ENCODE results near the gene PPM1L.
A peak's percentile ranks its signal among the peaks of the same experiment; 100 is the strongest.

Gene PPM1L

GRCh38 chr3:160746976-160747375 lies 9.1 kb upstream of the PPM1L start:
- Histone ChIP-seq H3K27me3 (ENCODE audit: control insufficient read depth in 1 of 2, insufficient read depth in 2 of 2, low read length in 2 of 2) (no peaks in the 10 kb centered on the region), H3K9ac (ENCODE audit: low read length in 2 of 2) (no peak overlapping the region), H3K4me1 (ENCODE audit: control insufficient read depth, insufficient read depth, low read length) (peaks cover 3% of the 10 kb centered on the region), H3K4me3 (ENCODE audit: low read length in 2 of 2) (no peak overlapping the region), H3K27ac (ENCODE audit: low read length) (no peak overlapping the region), H3K36me3 (ENCODE audit: control insufficient read depth in 2 of 2, insufficient read depth in 2 of 2, low read length in 2 of 2) (no peaks in the 10 kb centered on the region), H3K9me3 (ENCODE audit: control insufficient read depth in 2 of 2, low read length in 2 of 2) (no peaks in the 10 kb centered on the region)

GRCh38 chr3:160747422-160747821 lies 8.6 kb upstream of the PPM1L start:
- H3K27ac ChIP-seq (ENCODE audit: low read length) = no peak overlapping the region
- no peaks in the 10 kb centered on the region for H3K36me3 ChIP-seq (ENCODE audit: control insufficient read depth in 2 of 2, insufficient read depth in 2 of 2, low read length in 2 of 2)
- H3K9me3 ChIP-seq (ENCODE audit: control insufficient read depth in 2 of 2, low read length in 2 of 2) = no peaks in the 10 kb centered on the region
- H3K4me3 ChIP-seq (ENCODE audit: low read length in 2 of 2) = no peak overlapping the region
- H3K9ac ChIP-seq (ENCODE audit: low read length in 2 of 2) = no peak overlapping the region
- H3K27me3 ChIP-seq (ENCODE audit: control insufficient read depth in 1 of 2, insufficient read depth in 2 of 2, low read length in 2 of 2) = no peaks in the 10 kb centered on the region
- H3K4me1 ChIP-seq (ENCODE audit: control insufficient read depth, insufficient read depth, low read length) = peaks cover 3% of the 10 kb centered on the region

- Histone ChIP-seq H3K4me3 (ENCODE audit: low read length in 2 of 2) (no peak overlapping the region), H3K36me3 (ENCODE audit: control insufficient read depth in 2 of 2, insufficient read depth in 2 of 2, low read length in 2 of 2) (no peaks in the 10 kb centered on the region), H3K27ac (ENCODE audit: low read length) (no peak overlapping the region), H3K27me3 (ENCODE audit: control insufficient read depth in 1 of 2, insufficient read depth in 2 of 2, low read length in 2 of 2) (no peaks in the 10 kb centered on the region), H3K9ac (ENCODE audit: low read length in 2 of 2) (no peak overlapping the region), H3K9me3 (ENCODE audit: control insufficient read depth in 2 of 2, low read length in 2 of 2) (no peaks in the 10 kb centered on the region), H3K4me1 (ENCODE audit: control insufficient read depth, insufficient read depth, low read length) (peaks cover 3% of the 10 kb centered on the region)
Measured at GRCh38 chr3:160748231-160748630, 7.8 kb upstream of the PPM1L start.

GRCh38 chr3:160748787-160749186 lies 7.2 kb upstream of the PPM1L start:
- no peaks in the 10 kb centered on the region for H3K9me3 ChIP-seq (ENCODE audit: control insufficient read depth in 2 of 2, low read length in 2 of 2)
- no peak overlapping the region for H3K27ac ChIP-seq (ENCODE audit: low read length)
- no peaks in the 10 kb centered on the region for H3K36me3 ChIP-seq (ENCODE audit: control insufficient read depth in 2 of 2, insufficient read depth in 2 of 2, low read length in 2 of 2)
- peaks cover 3% of the 10 kb centered on the region for H3K4me1 ChIP-seq (ENCODE audit: control insufficient read depth, insufficient read depth, low read length)
- no peak overlapping the region for H3K9ac ChIP-seq (ENCODE audit: low read length in 2 of 2)
- no peak overlapping the region for H3K4me3 ChIP-seq (ENCODE audit: low read length in 2 of 2)
- no peaks in the 10 kb centered on the region for H3K27me3 ChIP-seq (ENCODE audit: control insufficient read depth in 1 of 2, insufficient read depth in 2 of 2, low read length in 2 of 2)

- Histone ChIP-seq H3K9ac (ENCODE audit: low read length in 2 of 2) (peak overlapping the region; percentile 90 to 91), H3K27ac (ENCODE audit: low read length) (peak overlapping the region; percentile 92)
Measured at GRCh38 chr3:160753953-160754352, 2.1 kb upstream of the PPM1L start.

GRCh38 chr3:160754371-160754854 lies 1.6 kb upstream of the PPM1L start:
- Histone ChIP-seq H3K4me1 (ENCODE audit: control insufficient read depth, insufficient read depth, low read length) (peaks cover 14% of the 10 kb centered on the region), H3K27me3 (ENCODE audit: control insufficient read depth in 1 of 2, insufficient read depth in 2 of 2, low read length in 2 of 2) (no peaks in the 10 kb centered on the region), H3K9ac (ENCODE audit: low read length in 2 of 2) (peak overlapping the region; percentile 90 to 91), H3K9me3 (ENCODE audit: control insufficient read depth in 2 of 2, low read length in 2 of 2) (no peaks in the 10 kb centered on the region), H3K27ac (ENCODE audit: low read length) (peak overlapping the region; percentile 92), H3K4me3 (ENCODE audit: low read length in 2 of 2) (peak overlapping the region; percentile 89 to 98), H3K36me3 (ENCODE audit: control insufficient read depth in 2 of 2, insufficient read depth in 2 of 2, low read length in 2 of 2) (peaks cover 0 to 3% of the 10 kb centered on the region in 2 donors)

More at GRCh38 chr3:160753953-160754352, 2.1 kb upstream of the PPM1L start:
- H3K4me1 ChIP-seq (ENCODE audit: control insufficient read depth, insufficient read depth, low read length) = peaks cover 10% of the 10 kb centered on the region
- H3K27me3 ChIP-seq (ENCODE audit: control insufficient read depth in 1 of 2, insufficient read depth in 2 of 2, low read length in 2 of 2) = no peaks in the 10 kb centered on the region
- no peaks in the 10 kb centered on the region for H3K9me3 ChIP-seq (ENCODE audit: control insufficient read depth in 2 of 2, low read length in 2 of 2)
- H3K4me3 ChIP-seq (ENCODE audit: low read length in 2 of 2) = peak overlapping the region; percentile 89 to 98
- H3K36me3 ChIP-seq (ENCODE audit: control insufficient read depth in 2 of 2, insufficient read depth in 2 of 2, low read length in 2 of 2) = peaks cover 0 to 3% of the 10 kb centered on the region in 2 donors

- Histone ChIP-seq H3K27me3 (ENCODE audit: control insufficient read depth in 1 of 2, insufficient read depth in 2 of 2, low read length in 2 of 2) (no peaks in the 10 kb centered on the region), H3K4me1 (ENCODE audit: control insufficient read depth, insufficient read depth, low read length) (peaks cover 18% of the 10 kb centered on the region), H3K4me3 (ENCODE audit: low read length in 2 of 2) (peak overlapping the region; percentile 98 to 99), H3K27ac (ENCODE audit: low read length) (peak overlapping the region; percentile 92), H3K36me3 (ENCODE audit: control insufficient read depth in 2 of 2, insufficient read depth in 2 of 2, low read length in 2 of 2) (peaks cover 0 to 3% of the 10 kb centered on the region in 2 donors), H3K9me3 (ENCODE audit: control insufficient read depth in 2 of 2, low read length in 2 of 2) (no peaks in the 10 kb centered on the region), H3K9ac (ENCODE audit: low read length in 2 of 2) (peak overlapping the region; percentile 90 to 91)
Measured at GRCh38 chr3:160754855-160755747, 930 bp upstream of the PPM1L start.

- Histone ChIP-seq H3K36me3 (ENCODE audit: control insufficient read depth in 2 of 2, insufficient read depth in 2 of 2, low read length in 2 of 2) (peaks cover 0 to 3% of the 10 kb centered on the region in 2 donors), H3K27ac (ENCODE audit: low read length) (peak overlapping the region; percentile 92), H3K9ac (ENCODE audit: low read length in 2 of 2) (peak overlapping the region; percentile 68 to 76), H3K9me3 (ENCODE audit: control insufficient read depth in 2 of 2, low read length in 2 of 2) (no peaks in the 10 kb centered on the region), H3K4me1 (ENCODE audit: control insufficient read depth, insufficient read depth, low read length) (peaks cover 18% of the 10 kb centered on the region), H3K27me3 (ENCODE audit: control insufficient read depth in 1 of 2, insufficient read depth in 2 of 2, low read length in 2 of 2) (no peaks in the 10 kb centered on the region), H3K4me3 (ENCODE audit: low read length in 2 of 2) (peak overlapping the region; percentile 98 to 99)
Measured at GRCh38 chr3:160757233-160758106, 1.4 kb downstream of the PPM1L start.

- H3K27me3 ChIP-seq (ENCODE audit: control insufficient read depth in 1 of 2, insufficient read depth in 2 of 2, low read length in 2 of 2) = no peaks in the 10 kb centered on the region
- H3K36me3 ChIP-seq (ENCODE audit: control insufficient read depth in 2 of 2, insufficient read depth in 2 of 2, low read length in 2 of 2) = peaks cover 0 to 3% of the 10 kb centered on the region in 2 donors
- peak overlapping the region; percentile 36 to 98 for H3K4me3 ChIP-seq (ENCODE audit: low read length in 2 of 2)
- peak overlapping the region; percentile 13 for H3K27ac ChIP-seq (ENCODE audit: low read length)
- peak overlapping the region; percentile 5 to 9 for H3K9ac ChIP-seq (ENCODE audit: low read length in 2 of 2)
- H3K4me1 ChIP-seq (ENCODE audit: control insufficient read depth, insufficient read depth, low read length) = peaks cover 18% of the 10 kb centered on the region
- H3K9me3 ChIP-seq (ENCODE audit: control insufficient read depth in 2 of 2, low read length in 2 of 2) = no peaks in the 10 kb centered on the region
Measured at GRCh38 chr3:160758929-160759577, 3.0 kb downstream of the PPM1L start.

- Histone ChIP-seq H3K27me3 (ENCODE audit: control insufficient read depth in 1 of 2, insufficient read depth in 2 of 2, low read length in 2 of 2) (no peaks in the 10 kb centered on the region), H3K9me3 (ENCODE audit: control insufficient read depth in 2 of 2, low read length in 2 of 2) (no peaks in the 10 kb centered on the region), H3K36me3 (ENCODE audit: control insufficient read depth in 2 of 2, insufficient read depth in 2 of 2, low read length in 2 of 2) (no peaks in the 10 kb centered on the region), H3K4me1 (ENCODE audit: control insufficient read depth, insufficient read depth, low read length) (peaks cover 9% of the 10 kb centered on the region), H3K27ac (ENCODE audit: low read length) (no peak overlapping the region), H3K4me3 (ENCODE audit: low read length in 2 of 2) (no peak overlapping the region), H3K9ac (ENCODE audit: low read length in 2 of 2) (no peak overlapping the region)
Measured at GRCh38 chr3:160763073-160763472, 7.0 kb downstream of the PPM1L start.

Data from stomach smooth muscle (tissue), 2 donors.